ENCODE measurements around the gene GPR89A. TPM values are rescaled to one million over a fixed set of nuclear protein-coding genes. Genes with fewer than 3 reads are reported as not detected.
"Not testable (repeated sequence)": the region's sequence is repeated elsewhere in the genome, so short reads cannot be mapped to it uniquely, and the experiment has no call there.

GPR89A gene
- polyA plus RNA-seq, 3 donors, result 40.0 to 48.6 (median 47.8) TPM

GRCh38 chr1:145706086-145706664, 98.4 kb downstream of the GPR89A start:
- DNase-seq (ENCODE audit: extremely low read depth in 1 of 11, low read depth in 9 of 11, low spot score in 4 of 11), result no peak

GRCh38 chr1:145707183-145707867, 99.5 kb downstream of the GPR89A start, which contains the start of gene PDZK1:
Gene PDZK1 (minus strand): TSS chr1:145707368. CDS start chr1:145688021, 19,347 bp downstream.
- DNase-seq (ENCODE audit: extremely low read depth in 1 of 11, low read depth in 9 of 11, low spot score in 4 of 11), result no peak

GRCh38 chr1:145708063-145708462, 100.3 kb downstream of the GPR89A start:
- DNase-seq (ENCODE audit: extremely low read depth in 1 of 11, low read depth in 9 of 11, low spot score in 4 of 11), result no peak

- DNase-seq (ENCODE audit: extremely low read depth in 1 of 11, low read depth in 9 of 11, low spot score in 4 of 11), result no peak
Observed at GRCh38 chr1:145710291-145711027, 102.7 kb downstream of the GPR89A start.

- peak in 8 of 11 donors; percentile 46 to 84 (median 68) for DNase-seq (ENCODE audit: extremely low read depth in 1 of 11, low read depth in 9 of 11, low spot score in 4 of 11)
Observed at GRCh38 chr1:145711213-145711651, 103.4 kb downstream of the GPR89A start.

- no peak for DNase-seq (ENCODE audit: extremely low read depth in 1 of 11, low read depth in 9 of 11, low spot score in 4 of 11)
Observed at GRCh38 chr1:145714524-145715111, 106.8 kb downstream of the GPR89A start.

- no peak for DNase-seq (ENCODE audit: extremely low read depth in 1 of 11, low read depth in 9 of 11, low spot score in 4 of 11)
Observed at GRCh38 chr1:145716641-145717345, 109.0 kb downstream of the GPR89A start.

GRCh38 chr1:145717833-145718232, 110.0 kb downstream of the GPR89A start:
- no peak for DNase-seq (ENCODE audit: extremely low read depth in 1 of 11, low read depth in 9 of 11, low spot score in 4 of 11)

GRCh38 chr1:145718465-145718864, 110.7 kb downstream of the GPR89A start:
- not testable (repeated sequence) for DNase-seq (ENCODE audit: extremely low read depth in 1 of 11, low read depth in 9 of 11, low spot score in 4 of 11)

GRCh38 chr1:145719230-145720079, 111.7 kb downstream of the GPR89A start, which contains the start of gene CD160:
Gene CD160 (plus strand): TSS chr1:145719499. CDS start chr1:145728328, 8,829 bp downstream.
- no peak for DNase-seq (ENCODE audit: extremely low read depth in 1 of 11, low read depth in 9 of 11, low spot score in 4 of 11)

Other genes starting within 250 kb of the GPR89A start
- gene NBPF20, start 182.4 kb upstream of the GPR89A start, polyA plus RNA-seq (ENCODE audit: insufficient read length in 3 of 3), result 1 to 10 TPM; 1.7 to 2.9 (median 2.0) TPM
- 100 to 1,000 TPM; 175 to 234 (median 186) TPM for gene PDZK1, start 99.4 kb downstream of the GPR89A start, polyA plus RNA-seq (ENCODE audit: insufficient read length in 3 of 3)
- 1 to 10 TPM in 2 of 3 donors, under 1 TPM in 1; 0.95 to 2.6 (median 1.2) TPM for gene CD160, start 111.5 kb downstream of the GPR89A start, polyA plus RNA-seq (ENCODE audit: insufficient read length in 3 of 3)
- 10 to 100 TPM; 13.2 to 22.0 (median 16.7) TPM for gene RNF115, start 216.1 kb downstream of the GPR89A start, polyA plus RNA-seq (ENCODE audit: insufficient read length in 3 of 3)
- 10 to 100 TPM; 37.1 to 39.3 (median 37.4) TPM for gene POLR3C, start 216.2 kb downstream of the GPR89A start, polyA plus RNA-seq (ENCODE audit: insufficient read length in 3 of 3)
- gene NUDT17, start 237.6 kb downstream of the GPR89A start, polyA plus RNA-seq (ENCODE audit: insufficient read length in 3 of 3), result 1 to 10 TPM; 6.1 to 7.4 (median 6.8) TPM